Measurements from ENCODE around the gene CFAP46.

DNA sequence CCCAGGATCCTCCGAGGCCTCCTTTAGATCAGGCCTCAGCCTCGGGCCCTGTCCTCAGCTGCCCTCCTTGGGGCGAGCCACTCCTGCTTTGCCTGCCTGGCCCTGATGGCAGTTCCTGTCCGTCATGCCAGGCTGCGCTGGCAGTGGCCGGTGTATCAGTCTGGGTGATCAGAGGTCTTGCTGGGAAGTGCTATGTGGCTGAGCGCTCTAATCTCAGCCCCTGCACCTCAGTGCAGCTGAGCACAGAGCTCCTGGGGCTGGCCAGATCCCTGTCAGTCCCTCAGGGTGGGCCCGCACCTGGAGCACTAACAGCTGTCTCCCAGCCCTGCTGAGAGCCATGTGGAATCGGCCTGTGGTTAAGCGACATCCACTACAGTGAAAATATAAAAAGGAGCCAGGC is 14.8 kb upstream of the CFAP46 start:
- no peak for TF ChIP-seq POLR2A (IDR thresholded peaks at IDR 0.05)
- TF ChIP-seq CTCF (IDR thresholded peaks at IDR 0.05): no peak

All from Peyer's patch (tissue), 4 donors.